Fibroblast of lung (primary cell): ENCODE results near the gene IL31RA. TPM values are rescaled to one million over a fixed set of nuclear protein-coding genes. Genes with fewer than 3 reads are reported as not detected.
A peak's percentile ranks its signal among the peaks of the same experiment; 100 is the strongest.

Experiments
- DNase-seq, 2 donors: peaks; one replicate each; pipeline versions ENCODE4 v3.0.0 to v3.0.0-alpha.2; 2010; ENCODE audit warnings: low read depth in 2 of 2
- H2AFZ ChIP-seq: 2 replicates; pipeline ENCODE4 v1.5.1; 2012; ENCODE audit warnings: low read length, control low read depth, inconsistent platforms
- H3K27ac ChIP-seq: 2 replicates; pipeline ENCODE4 v1.5.1; 2011; ENCODE audit warnings: low read length, control low read depth; ENCODE audit not compliant: insufficient read depth
- H3K27me3 ChIP-seq: 2 replicates; pipeline ENCODE4 v1.5.1; 2011; ENCODE audit warnings: mild to moderate bottlenecking, low read length; ENCODE audit not compliant: control insufficient read depth, insufficient read depth
- H3K36me3 ChIP-seq: 2 replicates; pipeline ENCODE4 v1.5.1; 2011; ENCODE audit warnings: low read length; ENCODE audit not compliant: control insufficient read depth, insufficient read depth
- H3K4me1 ChIP-seq: 2 replicates; pipeline ENCODE4 v1.5.1; 2011; ENCODE audit warnings: low read length; ENCODE audit not compliant: control insufficient read depth, insufficient read depth; ENCODE audit errors: extremely low read depth
- H3K4me2 ChIP-seq: 2 replicates; pipeline ENCODE4 v1.5.1; 2011; ENCODE audit warnings: low read length, control low read depth; ENCODE audit not compliant: insufficient read depth; ENCODE audit errors: extremely low read depth
- H3K4me3 ChIP-seq, 4 experiments: fragments of 200-600 bp in 1 of 4; sonication (generic) in 1 of 4; replicated peaks in 1 of 4; 2 replicates each; pipeline ENCODE4 v1.5.1; 2011 to 2016; ENCODE audit warnings: low read length in 4 of 4, low read depth in 3 of 4, mild to moderate bottlenecking in 3 of 4, control low read depth in 2 of 4, inconsistent platforms in 1 of 4, mixed read lengths in 1 of 4; ENCODE audit not compliant: insufficient read depth in 1 of 4; ENCODE audit errors: control extremely low read depth in 1 of 4
- H3K79me2 ChIP-seq: 2 replicates; pipeline ENCODE4 v1.5.1; 2012; ENCODE audit warnings: mild to moderate bottlenecking, low read length, inconsistent platforms; ENCODE audit not compliant: control insufficient read depth, insufficient read depth
- H3K9ac ChIP-seq: 2 replicates; pipeline ENCODE4 v1.5.1; 2011; ENCODE audit warnings: mild to moderate bottlenecking, low read length, control low read depth; ENCODE audit not compliant: insufficient read depth
- H3K9me3 ChIP-seq: 2 replicates; pipeline ENCODE4 v1.5.1; 2012; ENCODE audit warnings: low read depth, low read length; ENCODE audit not compliant: control insufficient read depth, insufficient read depth
- H4K20me1 ChIP-seq: 2 replicates; pipeline ENCODE4 v1.5.1; 2011; ENCODE audit warnings: low read length; ENCODE audit not compliant: control insufficient read depth, insufficient read depth; ENCODE audit errors: extremely low read depth
- EZH2 ChIP-seq: IDR thresholded peaks from 2 replicates; pipeline ENCODE4 v1.5.1; 2012; ENCODE audit warnings: low read length, control low read depth, mild to moderate bottlenecking; ENCODE audit errors: missing control alignments
- polyA plus RNA-seq, 2 donors: library from polyadenylated mRNA; depleted of rRNA in 1 of 2; stranded (reverse) in 1 of 2; unstranded in 1 of 2; fragments of >200 nt; gene quantifications; 2 replicates each; pipeline ENCODE4 v1.2.1, GENCODE V29; 2011 to 2012; ENCODE audit warnings: missing spikeins in 1 of 2
- total RNA-seq: library from RNA; depleted of rRNA; stranded (reverse); fragments of >200 nt; gene quantifications from 2 replicates; pipeline ENCODE4 v1.2.1, GENCODE V29; 2014
- TF ChIP-seq, protein P1 (sequence below), 2 donors: IDR thresholded peaks in 1 of 2; conservative IDR thresholded peaks in 1 of 2; 1 replicate in 1 of 2; 2 replicates in 1 of 2; pipeline ENCODE4 v1.5.1; 2011 to 2012; ENCODE audit warnings: low read length in 2 of 2, control low read depth in 1 of 2, inconsistent platforms in 1 of 2, low read depth in 1 of 2, mild to moderate bottlenecking in 1 of 2

IL31RA gene
- total and polyA plus RNA-seq, 2 donors (not counting 1 experiment from before 2014, with no cell fraction given): 0.28 to 2.6 TPM

DNA sequence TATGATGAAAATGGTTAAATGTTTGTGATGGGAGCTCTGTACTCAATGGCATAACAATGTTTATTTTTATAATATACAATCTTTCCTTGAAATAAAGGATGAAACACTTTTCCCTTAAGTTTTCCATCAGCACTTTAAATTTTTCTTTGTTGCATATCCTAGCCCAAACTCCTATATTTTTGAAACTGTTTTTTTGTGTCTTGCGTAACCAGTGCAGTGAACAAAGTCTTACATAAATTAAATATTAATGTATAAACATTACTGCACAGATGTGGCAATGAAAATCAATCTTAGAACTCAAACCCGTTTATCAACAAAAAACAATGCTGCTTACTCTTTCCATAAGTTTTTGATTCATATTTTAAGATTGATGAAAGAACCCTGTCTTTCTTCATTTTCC lies 34.1 kb upstream of the IL31RA start:
- no peak for TF ChIP-seq EZH2
- Histone ChIP-seq H3K9ac (no peak overlapping the region), H3K27me3 (no peaks in the 10 kb centered on the region), H3K9me3 (no peaks in the 10 kb centered on the region), H4K20me1 (no peaks in the 10 kb centered on the region), H3K79me2 (no peaks in the 10 kb centered on the region), H3K4me1 (no peaks in the 10 kb centered on the region), H3K36me3 (no peaks in the 10 kb centered on the region), H2AFZ (no peak overlapping the region), H3K27ac (no peak overlapping the region), H3K4me3 (no peak overlapping the region), H3K4me2 (no peak overlapping the region)
- peak in 1 of 2 donors; percentile 87 for DNase-seq

DNA sequence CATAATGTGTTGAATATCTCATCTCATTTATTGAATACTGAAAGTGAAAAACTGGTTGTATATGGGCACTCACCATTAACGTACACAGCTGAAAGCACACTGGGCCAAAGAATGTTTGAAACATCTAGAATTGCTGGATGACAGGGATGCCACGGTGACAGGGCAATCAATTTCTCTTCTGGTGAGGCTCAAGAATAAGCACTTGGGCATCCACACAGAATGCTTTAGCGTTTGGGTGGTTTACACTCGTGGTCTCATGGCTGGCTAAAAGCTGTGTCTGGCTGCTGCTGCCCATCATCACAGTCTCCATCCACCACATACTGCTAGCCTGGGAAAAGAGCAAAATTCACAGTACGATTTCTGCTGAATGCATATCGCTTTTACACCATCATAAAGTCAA lies 30.7 kb upstream of the IL31RA start:
- no peak overlapping the region for H2AFZ ChIP-seq
- H3K4me1 ChIP-seq: no peaks in the 10 kb centered on the region
- H3K27me3 ChIP-seq: no peaks in the 10 kb centered on the region
- H3K79me2 ChIP-seq: no peaks in the 10 kb centered on the region
- H3K4me2 ChIP-seq: no peak overlapping the region
- no peak overlapping the region for H3K4me3 ChIP-seq
- no peaks in the 10 kb centered on the region for H3K36me3 ChIP-seq
- H3K9me3 ChIP-seq: no peaks in the 10 kb centered on the region
- H3K27ac ChIP-seq: no peak overlapping the region
- no peaks in the 10 kb centered on the region for H4K20me1 ChIP-seq
- TF ChIP-seq, protein P1, sequence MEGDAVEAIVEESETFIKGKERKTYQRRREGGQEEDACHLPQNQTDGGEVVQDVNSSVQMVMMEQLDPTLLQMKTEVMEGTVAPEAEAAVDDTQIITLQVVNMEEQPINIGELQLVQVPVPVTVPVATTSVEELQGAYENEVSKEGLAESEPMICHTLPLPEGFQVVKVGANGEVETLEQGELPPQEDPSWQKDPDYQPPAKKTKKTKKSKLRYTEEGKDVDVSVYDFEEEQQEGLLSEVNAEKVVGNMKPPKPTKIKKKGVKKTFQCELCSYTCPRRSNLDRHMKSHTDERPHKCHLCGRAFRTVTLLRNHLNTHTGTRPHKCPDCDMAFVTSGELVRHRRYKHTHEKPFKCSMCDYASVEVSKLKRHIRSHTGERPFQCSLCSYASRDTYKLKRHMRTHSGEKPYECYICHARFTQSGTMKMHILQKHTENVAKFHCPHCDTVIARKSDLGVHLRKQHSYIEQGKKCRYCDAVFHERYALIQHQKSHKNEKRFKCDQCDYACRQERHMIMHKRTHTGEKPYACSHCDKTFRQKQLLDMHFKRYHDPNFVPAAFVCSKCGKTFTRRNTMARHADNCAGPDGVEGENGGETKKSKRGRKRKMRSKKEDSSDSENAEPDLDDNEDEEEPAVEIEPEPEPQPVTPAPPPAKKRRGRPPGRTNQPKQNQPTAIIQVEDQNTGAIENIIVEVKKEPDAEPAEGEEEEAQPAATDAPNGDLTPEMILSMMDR (conservative IDR thresholded peaks at IDR 0.05 in 1 of 2, IDR thresholded peaks at IDR 0.05 in 1 of 2; ENCODE audit: low read depth in 1 of 2, low read length in 2 of 2): no peak
- TF ChIP-seq EZH2: no peak
- H3K9ac ChIP-seq: no peak overlapping the region
- DNase-seq: peak in 1 of 2 donors; percentile 49

DNA sequence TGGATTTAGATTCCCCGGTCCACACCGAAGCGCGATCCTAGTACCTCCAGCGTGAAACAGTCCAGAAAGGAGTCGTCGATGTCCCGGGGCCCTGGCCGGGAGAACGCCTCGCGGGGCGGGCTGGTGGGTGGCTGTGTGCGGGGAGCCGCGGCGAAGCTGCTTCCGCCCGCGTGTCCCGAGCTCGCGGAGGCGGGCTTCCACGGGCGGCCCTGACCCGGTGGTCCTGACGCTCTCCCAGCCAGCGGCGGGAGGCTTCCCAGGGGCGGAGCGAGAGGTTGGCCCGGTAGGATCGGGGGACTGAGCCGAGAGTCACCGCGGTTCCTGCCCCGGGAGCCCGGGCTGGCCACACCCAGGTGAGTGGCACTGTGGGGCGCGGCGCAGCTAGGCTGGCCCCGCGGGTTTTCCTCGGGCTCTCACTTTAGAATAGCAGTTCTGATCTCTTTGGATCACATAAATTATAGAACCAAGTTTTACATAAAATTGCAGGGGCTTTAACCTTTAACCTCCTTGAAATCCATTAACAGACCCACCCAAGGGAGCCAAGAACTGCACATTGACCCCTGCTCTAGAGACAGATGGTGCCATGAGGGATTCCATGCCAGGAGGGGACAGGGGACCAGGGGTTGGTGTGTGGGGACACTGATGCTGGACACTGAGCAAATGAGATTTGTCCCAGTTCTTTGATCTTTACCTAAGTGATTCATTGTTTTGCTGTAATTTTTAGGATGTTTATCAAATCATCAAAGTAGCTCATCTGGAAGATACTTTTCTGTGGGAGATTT lies 29.2 kb upstream of the IL31RA start:
- Histone ChIP-seq H3K27ac (no peak overlapping the region), H3K79me2 (no peaks in the 10 kb centered on the region), H3K9ac (no peak overlapping the region), H2AFZ (no peak overlapping the region), H3K9me3 (no peaks in the 10 kb centered on the region), H3K4me3 (peak overlapping the region; percentile 15 to 44 (median 30)), H4K20me1 (no peaks in the 10 kb centered on the region), H3K4me1 (no peaks in the 10 kb centered on the region), H3K27me3 (no peaks in the 10 kb centered on the region), H3K4me2 (peak overlapping the region; percentile 72), H3K36me3 (no peaks in the 10 kb centered on the region)
- no peak for TF ChIP-seq EZH2
- TF ChIP-seq, protein P1 (conservative IDR thresholded peaks at IDR 0.05 in 1 of 2, IDR thresholded peaks at IDR 0.05 in 1 of 2; ENCODE audit: low read depth in 1 of 2, low read length in 2 of 2): no peak
- peak; percentile 15 to 33 for DNase-seq
